Upper lobe of right lung (tissue), 1 donor: Measurements from ENCODE around the gene HADHB. TPM values are rescaled to one million over a fixed set of nuclear protein-coding genes. Genes with fewer than 3 reads are reported as not detected.
A peak's percentile ranks its signal among the peaks of the same experiment; 100 is the strongest.

Experiments used
- ATAC-seq: fragments of 200-7000 bp; cut with Tn5 transposase; one replicate; pipeline ENCODE4 v1.9.1; 2020; ENCODE audit warnings: mild to moderate bottlenecking, moderate library complexity
- DNase-seq: peaks from one replicate; pipeline ENCODE4 v3.0.0-alpha.2; 2020
- H3K27ac ChIP-seq: fragments of 200-600 bp; one replicate; pipeline ENCODE4 v1.8.0; 2022
- H3K27me3 ChIP-seq: fragments of 200-600 bp; one replicate; pipeline ENCODE4 v1.8.0; 2022; ENCODE audit warnings: mild to moderate bottlenecking
- H3K36me3 ChIP-seq: fragments of 200-600 bp; one replicate; pipeline ENCODE4 v1.8.0; 2022
- H3K4me1 ChIP-seq: fragments of 200-600 bp; one replicate; pipeline ENCODE4 v1.8.0; 2022
- H3K4me3 ChIP-seq: fragments of 200-600 bp; one replicate; pipeline ENCODE4 v1.8.0; 2022; ENCODE audit warnings: mild to moderate bottlenecking
- H3K9me3 ChIP-seq: fragments of 200-600 bp; one replicate; pipeline ENCODE4 v1.8.0; 2022
- intact Hi-C: fragments of 100-400 bp; cut with DNase I; formaldehyde crosslinking; loops from one replicate; pipeline ENCODE4 v1.11.0; 2022
- total RNA-seq: library from RNA; stranded (reverse); fragmentation: NEBNext Ultra II Directional; extraction: Animal tissue kit (Norgen Biotek cat#: 25700); gene quantifications from one replicate; pipeline ENCODE4 v1.2.1, GENCODE V29; 2021
- TF ChIP-seq, protein P1 (sequence below): fragments of 200-600 bp; IDR thresholded peaks from one replicate; pipeline ENCODE4 v1.8.0; 2022; ENCODE audit warnings: antibody characterized with exemption
- donor health status: DM: no; HTN: yes; CAD: no; lungs with severe emphysema.

Gene HADHB
- total RNA-seq, 1 donor from 2014 or later = 105 TPM

DNA sequence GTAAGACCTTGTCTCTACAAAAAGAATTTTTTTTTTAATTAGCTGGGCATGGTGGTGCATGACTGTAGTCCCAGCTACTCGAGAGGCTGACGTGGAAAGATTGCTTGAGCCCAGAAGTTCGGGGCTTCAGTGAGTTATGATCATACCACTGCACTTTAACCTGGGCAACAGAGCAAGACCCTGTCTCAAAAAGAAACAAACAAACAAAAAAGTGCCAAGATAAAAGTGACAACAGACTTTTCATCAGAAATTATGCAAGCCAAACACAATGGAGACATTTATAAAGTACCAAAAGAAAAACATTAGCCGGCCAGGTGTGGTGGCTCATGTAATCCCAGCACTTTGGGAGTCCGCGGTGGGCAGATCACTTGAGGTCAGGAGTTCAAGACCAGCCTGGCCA, 27.0 kb upstream of the HADHB start:
- no peak overlapping the region for H3K4me3 ChIP-seq
- no peak for ATAC-seq
- no peak for DNase-seq
- TF ChIP-seq, protein P1, sequence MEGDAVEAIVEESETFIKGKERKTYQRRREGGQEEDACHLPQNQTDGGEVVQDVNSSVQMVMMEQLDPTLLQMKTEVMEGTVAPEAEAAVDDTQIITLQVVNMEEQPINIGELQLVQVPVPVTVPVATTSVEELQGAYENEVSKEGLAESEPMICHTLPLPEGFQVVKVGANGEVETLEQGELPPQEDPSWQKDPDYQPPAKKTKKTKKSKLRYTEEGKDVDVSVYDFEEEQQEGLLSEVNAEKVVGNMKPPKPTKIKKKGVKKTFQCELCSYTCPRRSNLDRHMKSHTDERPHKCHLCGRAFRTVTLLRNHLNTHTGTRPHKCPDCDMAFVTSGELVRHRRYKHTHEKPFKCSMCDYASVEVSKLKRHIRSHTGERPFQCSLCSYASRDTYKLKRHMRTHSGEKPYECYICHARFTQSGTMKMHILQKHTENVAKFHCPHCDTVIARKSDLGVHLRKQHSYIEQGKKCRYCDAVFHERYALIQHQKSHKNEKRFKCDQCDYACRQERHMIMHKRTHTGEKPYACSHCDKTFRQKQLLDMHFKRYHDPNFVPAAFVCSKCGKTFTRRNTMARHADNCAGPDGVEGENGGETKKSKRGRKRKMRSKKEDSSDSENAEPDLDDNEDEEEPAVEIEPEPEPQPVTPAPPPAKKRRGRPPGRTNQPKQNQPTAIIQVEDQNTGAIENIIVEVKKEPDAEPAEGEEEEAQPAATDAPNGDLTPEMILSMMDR = no peak
- H3K36me3 ChIP-seq = peaks cover 80% of the 10 kb centered on the region
- intact Hi-C loops = no loop called here
- no peaks in the 10 kb centered on the region for H3K27me3 ChIP-seq
- H3K27ac ChIP-seq = no peak overlapping the region
- H3K4me1 ChIP-seq = no peaks in the 10 kb centered on the region
- no peaks in the 10 kb centered on the region for H3K9me3 ChIP-seq

DNA sequence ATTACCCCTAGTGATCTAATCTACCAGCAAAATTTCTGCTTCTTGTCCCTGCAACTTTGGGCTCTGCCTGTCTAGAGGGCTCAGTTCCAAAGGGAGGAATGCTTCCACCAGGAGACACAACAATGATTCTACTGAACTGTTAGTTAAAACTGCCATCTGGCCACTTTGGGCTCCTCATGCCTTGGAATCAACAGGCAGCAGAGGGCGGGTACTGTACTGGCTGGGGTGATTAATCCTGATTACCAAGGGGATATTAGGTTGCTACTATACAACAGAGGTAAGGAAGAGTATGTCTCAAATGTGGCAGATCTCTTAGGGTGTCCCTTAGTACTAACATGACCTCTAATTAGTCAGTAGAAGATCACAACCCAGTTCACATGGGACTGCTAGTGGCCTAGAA, 21.7 kb upstream of the HADHB start:
- TF ChIP-seq, protein P1 = no peak
- no peaks in the 10 kb centered on the region for H3K9me3 ChIP-seq
- no peak overlapping the region for H3K4me3 ChIP-seq
- ATAC-seq (peak; percentile 14), DNase-seq (no peak)
- intact Hi-C loops = no loop called here
- H3K27ac ChIP-seq = no peak overlapping the region
- peaks cover 70% of the 10 kb centered on the region for H3K36me3 ChIP-seq
- H3K27me3 ChIP-seq = no peaks in the 10 kb centered on the region
- no peaks in the 10 kb centered on the region for H3K4me1 ChIP-seq

DNA sequence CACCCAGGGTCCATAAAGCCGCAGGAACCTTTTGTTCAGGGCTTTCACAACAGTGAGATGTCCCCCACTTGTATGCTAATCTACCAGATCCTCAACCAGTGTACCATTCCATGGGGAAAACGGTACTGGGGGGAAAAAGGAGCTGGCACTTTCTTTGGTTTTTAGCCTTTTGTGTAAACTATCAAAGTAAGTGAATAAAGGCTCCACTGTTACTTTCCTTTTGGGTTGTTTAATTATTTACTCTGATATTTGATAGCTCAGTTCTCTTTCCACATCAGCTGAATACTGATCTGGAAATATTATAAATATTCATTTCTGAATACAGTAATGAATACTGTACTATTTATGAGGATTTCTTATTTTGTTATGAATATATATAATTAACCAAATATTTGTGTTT, 20.6 kb upstream of the HADHB start:
- intact Hi-C loops = no loop called here
- no peak for ATAC-seq

DNA sequence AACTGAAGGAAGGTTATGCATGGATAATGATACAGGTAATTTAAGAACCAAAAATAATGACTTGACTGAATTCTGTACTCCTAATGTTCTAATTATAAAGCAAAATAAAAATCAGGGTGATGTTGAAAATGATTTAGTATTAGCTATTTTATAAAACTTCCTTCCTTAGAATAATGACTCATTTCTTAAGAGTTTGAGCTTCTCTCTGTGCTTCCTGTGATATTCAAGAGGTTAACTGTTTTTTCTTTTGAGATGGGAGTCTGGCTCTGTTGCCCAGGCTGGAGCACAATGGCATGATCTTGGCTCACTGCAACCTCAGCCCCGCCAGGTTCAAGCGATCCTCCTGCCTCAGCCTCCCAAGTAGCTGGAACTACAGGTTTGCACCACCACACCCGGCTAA, 15.1 kb upstream of the HADHB start:
- Histone ChIP-seq H3K4me1 (no peaks in the 10 kb centered on the region), H3K36me3 (peaks cover 92% of the 10 kb centered on the region), H3K27ac (no peak overlapping the region), H3K4me3 (no peak overlapping the region), H3K27me3 (no peaks in the 10 kb centered on the region), H3K9me3 (no peaks in the 10 kb centered on the region)
- intact Hi-C loops = no loop called here
- TF ChIP-seq, protein P1 = no peak
- no peak for DNase-seq
- no peak for ATAC-seq

More for the DNA sequence above, 20.6 kb upstream of the HADHB start:
- H3K27ac ChIP-seq = no peak overlapping the region
- TF ChIP-seq, protein P1 = no peak
- H3K9me3 ChIP-seq = no peaks in the 10 kb centered on the region
- H3K4me1 ChIP-seq = no peaks in the 10 kb centered on the region
- peaks cover 73% of the 10 kb centered on the region for H3K36me3 ChIP-seq
- no peaks in the 10 kb centered on the region for H3K27me3 ChIP-seq
- H3K4me3 ChIP-seq = no peak overlapping the region
- no peak for DNase-seq

DNA sequence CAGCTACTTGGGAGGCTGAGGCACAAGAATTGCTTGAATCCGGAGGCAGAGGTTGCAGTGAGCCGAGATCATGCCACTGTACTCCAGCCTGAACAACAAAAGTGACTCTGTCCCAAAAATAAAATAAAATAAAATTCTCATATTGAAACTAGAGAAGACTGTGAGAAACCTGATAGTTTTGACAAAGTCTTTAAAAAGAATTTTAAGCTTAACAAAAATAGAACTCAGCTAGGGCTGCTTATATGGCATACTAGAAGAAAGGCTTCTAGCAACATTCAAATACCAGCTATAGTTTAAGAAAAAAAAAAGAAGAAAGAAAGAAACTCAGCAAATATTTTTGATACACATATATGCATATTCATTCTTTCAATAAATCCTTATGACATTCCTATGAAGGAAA, 13.9 kb upstream of the HADHB start:
- Histone ChIP-seq H3K36me3 (peaks cover 92% of the 10 kb centered on the region), H3K9me3 (no peaks in the 10 kb centered on the region), H3K4me3 (no peak overlapping the region), H3K4me1 (no peaks in the 10 kb centered on the region), H3K27me3 (no peaks in the 10 kb centered on the region), H3K27ac (no peak overlapping the region)
- DNase-seq (no peak), ATAC-seq (no peak)
- TF ChIP-seq, protein P1 = no peak
- intact Hi-C loops = no loop called here

DNA sequence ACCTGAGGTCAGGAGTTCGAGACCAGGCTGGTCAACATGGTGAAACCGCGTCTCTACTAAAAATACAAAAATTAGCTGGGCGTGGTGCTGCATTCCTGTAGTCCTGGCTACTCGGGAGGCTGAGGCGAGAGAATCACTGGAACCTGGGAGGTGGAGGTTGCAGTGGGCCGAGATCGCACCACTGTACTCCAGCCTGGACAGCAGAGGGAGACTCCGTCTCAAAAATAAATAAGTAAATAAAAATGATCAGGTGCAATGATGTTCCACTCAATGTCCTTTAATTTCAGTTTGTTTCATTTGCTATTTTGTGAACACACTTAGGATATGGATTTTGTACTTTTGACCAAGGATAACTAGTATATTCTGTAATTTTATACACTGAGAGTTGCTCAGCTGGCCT, 9.7 kb upstream of the HADHB start:
- no peaks in the 10 kb centered on the region for H3K9me3 ChIP-seq
- intact Hi-C loops = no loop called here
- no peak overlapping the region for H3K27ac ChIP-seq
- H3K4me3 ChIP-seq = no peak overlapping the region
- no peaks in the 10 kb centered on the region for H3K27me3 ChIP-seq
- H3K36me3 ChIP-seq = peaks cover 87% of the 10 kb centered on the region
- DNase-seq (no peak), ATAC-seq (no peak)
- TF ChIP-seq, protein P1 = peak; percentile 33
- peaks cover 10% of the 10 kb centered on the region for H3K4me1 ChIP-seq
